ENCODE measurements around the gene PCSK7. TPM values are rescaled to one million over a fixed set of nuclear protein-coding genes. Genes with fewer than 3 reads are reported as not detected.

The PCSK7 gene
- total and polyA plus RNA-seq, 2 of the 4 experiments (the other 2 are of a cell fraction) = 35.8 to 54.3 TPM

DNA sequence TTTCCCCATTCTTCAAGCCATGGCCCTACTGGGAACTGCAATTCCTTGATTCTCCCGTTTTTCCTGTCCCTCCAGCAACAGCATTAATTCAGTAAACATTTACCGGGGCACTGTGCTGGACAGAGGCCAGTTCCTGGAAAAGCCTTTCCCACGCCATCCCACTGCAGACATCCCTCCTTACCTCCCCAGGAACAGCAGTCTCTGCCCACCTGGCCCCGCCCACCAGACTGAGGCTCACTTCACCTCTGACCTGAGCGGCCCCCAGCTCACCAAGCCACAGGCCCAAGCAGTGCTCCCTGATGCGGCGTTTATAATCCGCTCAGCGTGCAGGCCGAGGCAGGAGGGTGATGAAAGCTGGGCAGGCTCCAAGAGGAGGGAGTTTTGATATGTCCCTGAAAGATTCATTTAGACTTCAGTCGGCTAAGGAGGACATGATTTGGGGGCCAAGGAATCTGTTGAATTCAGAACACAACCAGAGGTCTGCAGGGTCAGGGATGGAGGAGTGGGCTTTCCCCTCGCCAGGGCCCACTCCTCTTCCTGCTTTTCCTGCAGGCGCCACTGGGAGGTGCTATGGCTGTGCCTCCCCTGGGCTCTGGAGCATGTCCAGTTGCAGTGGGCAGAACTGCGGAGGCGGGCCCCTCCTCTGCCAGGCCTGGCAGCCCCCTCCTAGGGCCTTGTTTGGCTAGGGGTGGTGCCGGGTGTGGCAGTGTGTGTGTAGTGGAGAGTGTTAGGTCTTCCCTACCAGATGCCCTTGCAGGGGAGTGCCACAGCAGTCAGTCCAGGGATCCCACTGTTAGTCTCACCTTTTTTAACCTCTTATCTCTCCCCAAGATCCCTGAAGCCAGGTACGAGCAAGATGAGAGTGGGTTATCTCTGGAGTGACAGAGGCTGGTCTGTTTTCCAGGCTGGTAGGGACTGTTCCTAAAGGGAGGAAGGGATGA lies 34.1 kb downstream of the PCSK7 start:
- H3K56ac ChIP-seq (ENCODE audit: extremely low read depth, insufficient read depth, low read length) = peak overlapping the region; percentile 97
- 40% methylated on average over 1 of the region's 17 CpGs; no CpG with 5 or more reads in 1 of the 2 experiments for WGBS, 2 experiments (ENCODE audit: extremely low coverage in 2 of 2, insufficient read length in 1 of 2)
- peaks cover 17% of the 10 kb centered on the region for H3K9me1 ChIP-seq (ENCODE audit: insufficient read depth, low read length)
- peak overlapping the region; percentile 96 for H3K9ac ChIP-seq (ENCODE audit: low read depth, low read length)
- H4K8ac ChIP-seq (ENCODE audit: low read depth in 2 of 2, low read length in 2 of 2) = peak overlapping the region; percentile 99
- H3K4me2 ChIP-seq (ENCODE audit: low read depth, low read length) = peak overlapping the region; percentile 81
- no peaks in the 10 kb centered on the region for H3K27me3 ChIP-seq (ENCODE audit: control insufficient read depth, insufficient read depth, low read length)
- intact Hi-C loops (cut with micrococcal nuclease) = loop anchor here (2.0 kb wide), 1 partner anchor 29 kb away; no protein-coding TSS in a partner anchor
- H3K18ac ChIP-seq (ENCODE audit: low read depth, low read length) = peak overlapping the region; percentile 96
- peak overlapping the region; percentile 94 for H4K5ac ChIP-seq (ENCODE audit: low read depth, low read length)
- peaks cover 29% of the 10 kb centered on the region for H3K4me1 ChIP-seq (ENCODE audit: control insufficient read depth, insufficient read depth, low read length)
- H2BK5ac ChIP-seq (ENCODE audit: low read depth, low read length, poor library complexity, severe bottlenecking) = peak overlapping the region; percentile 95
- H2AK9ac ChIP-seq (replicated peaks; ENCODE audit: low read depth, low read length, poor library complexity) = peak overlapping the region; percentile 100
- H2BK120ac ChIP-seq (ENCODE audit: low read depth, low read length) = peak overlapping the region; percentile 100
- H2AFZ ChIP-seq (replicated peaks; ENCODE audit: low read length, poor library complexity) = peak overlapping the region; percentile 4
- H3K4ac ChIP-seq (ENCODE audit: low read depth, low read length) = peak overlapping the region; percentile 100
- peak overlapping the region; percentile 100 for H2AK5ac ChIP-seq (ENCODE audit: low read depth, low read length)
- peaks cover 33% of the 10 kb centered on the region for H3K36me3 ChIP-seq (ENCODE audit: control insufficient read depth, insufficient read depth, low read length)
- POLR2A ChIA-PET (ENCODE audit: unreplicated experiment) = interaction anchor here (0.5 to 2.2 kb wide), 2 partner anchors 20 to 419 kb away, joined by 3 to 11 read pairs; no protein-coding TSS in a partner anchor
- dilution Hi-C loops (cut with HindIII; ENCODE audit: low sequenced_read_pairs, unreplicated experiment) = no loop called here
- peak overlapping the region; percentile 98 for H3K27ac ChIP-seq (ENCODE audit: insufficient read depth, low read length)
- H3K23ac ChIP-seq (ENCODE audit: low read depth, low read length) = peak overlapping the region; percentile 99
- H3K14ac ChIP-seq (replicated peaks; ENCODE audit: low read depth, low read length) = peak overlapping the region; percentile 100
- H3K79me1 ChIP-seq (ENCODE audit: low read depth in 1 of 2, low read length in 2 of 2) = peaks cover 10 to 43% of the 10 kb centered on the region in 2 experiments; a peak in 3 of 4 replicates
- H4K91ac ChIP-seq (ENCODE audit: insufficient read depth, low read depth, low read length) = peak overlapping the region; percentile 100
- BruUV-seq (replicated peaks) = no TSS peak
- peak; percentile 32 for DNase-seq
- ATAC-seq (ENCODE audit: low read depth) = peak; percentile 2
- H2BK20ac ChIP-seq (ENCODE audit: low read depth, low read length) = peak overlapping the region; percentile 92
- in situ Hi-C loops (cut with MboI; ENCODE audit: low sequenced_read_pairs) = no loop called here
- peak overlapping the region; percentile 100 for H2BK15ac ChIP-seq (ENCODE audit: low read depth, low read length)
- peak overlapping the region; percentile 23; the same call in 1 of the 2 replicates for H3K4me3 ChIP-seq (ENCODE audit: insufficient read depth, low read depth, low read length)
- no peaks in the 10 kb centered on the region for H3K9me3 ChIP-seq (ENCODE audit: control insufficient read depth, insufficient read depth, low read length)
- TF ChIP-seq RAD21 (IDR thresholded peaks at IDR 0.05; ENCODE audit: low read length) = peak; percentile 34
- no peak for TF ChIP-seq NFE2L2 (IDR thresholded peaks at IDR 0.05; ENCODE audit: low read depth, low read length)
- no peak for TF ChIP-seq RFX5 (IDR thresholded peaks at IDR 0.05; ENCODE audit: low read depth, low read length)
- peak; percentile 62 for TF ChIP-seq CTCF (conservative IDR thresholded peaks at IDR 0.05; ENCODE audit: low read depth, low read length)
- TF ChIP-seq MAZ (IDR thresholded peaks at IDR 0.05; ENCODE audit: borderline replicate concordance, low read depth, low read length) = peak; percentile 60; the same call in 1 of the 2 replicates
- CTCF ChIA-PET = interaction anchor here (1.0 kb wide), 1 partner anchor 29 kb away, joined by 3 read pairs; no protein-coding TSS in a partner anchor
- peaks cover 32% of the 10 kb centered on the region for H4K20me1 ChIP-seq (ENCODE audit: insufficient read depth, low read length)
